HG03460 (cell line): ENCODE data around the gene KIF3B.
"Not testable (repeated sequence)": the region's sequence is repeated elsewhere in the genome, so short reads cannot be mapped to it uniquely, and the experiment has no call there.

Experiments
- ATAC-seq: cut with Tn5 transposase; IDR thresholded peaks from one replicate; pipeline ENCODE4 v1.9.1; 2021; ENCODE audit not compliant: unreplicated experiment

The KIF3B gene

GRCh38 chr20:32355417-32355841, 78.0 kb downstream of the KIF3B start:
- ATAC-seq, result no peak

DNA sequence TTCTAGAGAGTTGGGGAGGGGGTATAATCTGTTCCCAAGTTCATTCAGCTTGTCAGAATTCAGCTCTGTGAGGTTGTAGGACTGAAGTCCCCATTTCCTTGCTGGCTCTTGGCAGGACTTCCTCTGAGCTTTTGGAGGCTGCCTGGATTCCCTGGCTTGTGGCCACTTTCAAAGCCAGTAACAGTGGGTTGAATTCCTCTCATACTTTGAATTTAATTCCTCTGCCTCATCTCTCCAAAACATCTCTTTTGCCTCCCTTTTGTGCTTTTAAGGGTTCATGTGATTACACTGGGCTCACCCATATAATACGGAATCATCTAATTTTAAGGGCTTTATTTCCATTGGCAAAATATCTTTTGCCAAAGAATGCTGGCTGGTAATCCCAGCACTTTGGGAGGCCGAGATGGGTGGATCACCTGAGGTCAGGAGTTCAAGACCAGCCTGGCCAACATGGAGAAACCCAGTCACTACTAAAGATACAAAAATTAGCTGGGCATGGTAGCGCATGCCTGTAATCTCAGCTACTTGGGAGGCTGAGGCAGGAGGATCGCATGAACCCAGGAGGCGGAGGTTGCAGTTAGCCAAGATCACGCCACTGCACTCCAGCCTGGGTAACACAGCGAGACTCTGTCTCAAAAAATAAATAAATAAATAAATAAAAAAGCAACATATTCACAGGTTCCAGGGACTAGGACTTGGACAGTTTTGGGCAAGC, 78.6 kb downstream of the KIF3B start:
- ATAC-seq, result not testable (repeated sequence)

DNA sequence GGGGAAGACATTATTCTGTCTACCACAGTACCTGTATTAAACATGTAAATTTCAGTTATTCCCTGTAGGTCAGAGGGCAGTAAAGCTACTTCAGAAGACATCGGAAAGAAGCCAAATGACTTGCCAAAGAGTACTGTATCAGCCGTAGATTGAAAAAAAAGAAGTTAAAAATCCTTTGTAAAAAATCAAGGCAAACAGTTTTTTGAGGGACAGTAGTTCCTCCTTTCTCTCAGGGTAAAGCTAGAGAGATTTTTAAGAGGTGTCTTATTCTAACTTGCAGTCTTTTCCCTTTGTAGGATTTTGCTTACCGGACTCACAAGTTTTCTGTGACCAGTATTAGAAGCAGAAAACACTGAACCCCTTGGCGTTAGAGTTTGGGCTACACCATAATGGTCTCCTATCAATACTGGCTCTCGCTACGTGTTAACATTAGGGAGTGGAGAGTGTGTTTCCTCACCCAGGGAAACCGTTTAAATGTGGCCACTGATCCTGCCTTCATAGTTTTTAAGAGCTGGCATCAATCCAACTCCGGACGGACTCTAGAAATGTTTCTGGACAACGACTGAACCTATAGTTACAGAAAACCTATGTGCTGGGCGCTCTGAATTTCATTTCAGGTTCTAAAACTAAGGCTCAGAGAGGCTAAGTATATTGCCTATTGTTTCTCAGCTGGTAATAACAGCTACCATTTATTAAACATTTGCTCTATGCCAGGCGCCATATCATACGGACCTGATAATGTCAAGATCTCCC, 79.3 kb downstream of the KIF3B start:
- ATAC-seq, result no peak

DNA sequence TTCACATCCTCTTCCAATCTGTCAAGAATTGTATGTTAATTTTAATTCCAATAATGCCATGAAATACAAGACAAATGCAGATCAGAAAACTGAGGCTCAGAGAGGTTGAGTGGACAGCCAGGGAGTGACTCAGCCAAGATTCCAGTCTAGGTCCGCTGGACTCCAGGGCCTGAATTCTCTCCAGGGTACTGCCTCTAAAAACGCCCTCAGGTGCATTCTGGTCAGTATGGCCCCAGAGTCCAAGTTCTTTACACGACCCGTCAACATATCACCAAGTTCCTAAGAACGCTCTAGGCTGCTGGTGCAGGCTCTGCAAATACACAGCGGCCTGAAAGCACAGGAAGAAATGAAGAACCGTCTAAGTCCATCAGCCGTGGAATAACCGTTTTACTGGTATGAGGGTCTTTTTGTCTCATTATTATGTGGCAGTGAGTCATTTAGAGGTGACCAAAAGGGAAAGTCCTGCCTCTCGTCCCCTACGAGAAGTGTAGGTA, 80.0 kb downstream of the KIF3B start:
- ATAC-seq, result no peak

GRCh38 chr20:32357869-32358631, 80.6 kb downstream of the KIF3B start, which contains the start of gene ASXL1:
TSS of gene ASXL1 (plus strand) at chr20:32358331. CDS start at chr20:32358776, 445 bp downstream.
- ATAC-seq, result peak; percentile 73

DNA sequence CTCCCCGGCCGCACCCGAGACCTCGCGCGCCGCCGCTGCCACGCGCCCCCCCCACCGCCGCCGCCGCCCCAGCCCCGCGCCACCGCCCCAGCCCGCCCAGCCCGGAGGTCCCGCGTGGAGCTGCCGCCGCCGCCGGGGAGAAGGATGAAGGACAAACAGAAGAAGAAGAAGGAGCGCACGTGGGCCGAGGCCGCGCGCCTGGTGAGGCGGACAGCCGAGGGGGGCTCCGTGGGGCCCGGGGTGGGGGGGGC, 81.1 kb downstream of the KIF3B start:
- no peak for ATAC-seq

DNA sequence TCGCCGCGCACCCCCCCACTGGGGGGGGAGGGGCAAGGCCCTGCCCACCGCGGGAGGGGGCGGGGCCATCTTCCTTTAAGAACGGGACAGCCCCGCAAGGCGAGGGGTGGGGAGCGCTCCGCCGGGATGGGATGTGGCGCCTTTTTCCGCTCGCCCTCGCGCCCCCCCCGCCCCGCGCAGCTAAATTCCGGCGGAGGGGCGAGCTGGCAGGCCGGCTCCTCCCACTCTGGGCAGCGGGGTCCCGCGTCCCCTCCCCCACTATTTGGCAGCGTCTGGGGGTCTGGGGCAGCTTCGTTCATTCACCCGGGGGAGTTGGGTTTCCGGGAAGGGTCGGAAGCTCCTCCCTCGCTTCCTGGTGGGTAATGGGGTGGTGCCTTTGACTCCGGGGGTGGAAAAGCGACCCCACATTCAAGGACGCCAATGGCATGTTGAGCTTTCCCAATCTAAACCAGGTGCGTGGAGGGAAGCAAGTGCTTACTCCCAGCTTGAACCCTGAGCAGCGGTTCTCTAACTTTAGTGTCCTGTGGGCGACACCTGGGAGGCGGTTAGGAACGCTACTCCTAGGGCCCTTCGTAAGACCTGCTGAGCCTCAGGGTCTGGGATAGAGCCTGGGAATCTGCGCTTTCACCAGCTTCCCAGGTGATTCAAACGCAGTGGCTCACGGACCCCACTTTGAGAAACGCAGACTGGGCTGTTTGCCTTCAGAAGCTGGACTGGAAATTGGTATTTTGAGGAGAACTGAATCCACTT, 81.6 kb downstream of the KIF3B start:
- ATAC-seq, result no peak

- no peak for ATAC-seq
These were observed 82.3 kb downstream of the KIF3B start for GRCh38 chr20:32359633-32360332.

DNA sequence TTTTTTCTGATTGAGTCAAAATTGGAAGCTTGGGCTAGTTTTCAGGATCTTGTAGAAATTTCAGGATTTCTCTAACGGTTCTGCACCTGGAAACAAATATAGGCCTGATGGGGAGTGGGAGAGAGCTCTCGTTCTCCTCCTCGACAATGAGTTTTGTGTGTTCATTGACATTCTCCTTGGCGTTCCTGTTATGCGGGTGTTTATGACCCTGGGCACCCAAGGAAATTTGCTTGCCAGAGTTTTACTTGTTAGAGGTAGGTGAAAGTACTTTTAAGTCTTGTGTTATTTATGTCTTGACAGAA, 82.8 kb downstream of the KIF3B start:
- ATAC-seq, result no peak

DNA sequence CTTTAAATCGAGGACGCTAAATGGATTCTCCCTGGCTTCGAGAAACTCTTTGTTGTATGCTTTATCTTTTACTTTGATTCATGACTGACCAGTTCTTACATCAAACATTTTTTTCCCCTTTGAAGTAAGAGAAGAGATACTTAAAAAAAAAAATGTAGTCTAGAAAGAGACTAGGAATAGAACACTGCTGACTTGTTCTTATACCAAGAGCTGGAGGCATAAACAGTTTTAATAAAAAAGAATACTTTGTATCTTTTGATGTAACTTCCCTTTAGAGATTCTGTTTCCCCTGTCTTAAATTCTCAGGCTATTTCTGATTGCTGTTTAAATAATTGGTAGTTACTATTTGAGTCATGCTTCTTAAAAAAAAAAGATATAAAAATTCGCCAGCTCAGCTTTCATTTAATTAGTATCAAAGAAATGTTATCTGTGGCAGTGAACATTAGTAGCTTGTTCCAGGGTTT, 85.5 kb downstream of the KIF3B start:
- no peak for ATAC-seq

DNA sequence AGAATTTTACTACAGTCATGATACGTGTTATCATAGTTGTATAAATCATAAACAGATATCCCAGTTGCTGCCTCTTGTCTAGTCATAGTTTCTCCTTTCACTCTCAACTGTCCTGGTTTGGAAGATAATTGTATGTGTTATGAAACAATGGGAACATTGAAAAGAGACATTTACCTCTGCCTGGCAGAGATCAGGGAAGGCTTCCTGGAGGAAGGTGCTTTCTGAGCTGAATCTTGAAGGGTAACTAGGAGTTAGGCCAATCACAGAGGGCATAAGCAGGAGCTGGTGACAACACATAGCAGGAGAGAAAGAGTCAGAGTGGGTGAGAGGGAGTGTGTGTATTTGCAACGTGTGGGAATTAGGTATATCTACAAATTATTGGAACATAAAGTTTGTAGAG, 86.0 kb downstream of the KIF3B start:
- ATAC-seq, result no peak

DNA sequence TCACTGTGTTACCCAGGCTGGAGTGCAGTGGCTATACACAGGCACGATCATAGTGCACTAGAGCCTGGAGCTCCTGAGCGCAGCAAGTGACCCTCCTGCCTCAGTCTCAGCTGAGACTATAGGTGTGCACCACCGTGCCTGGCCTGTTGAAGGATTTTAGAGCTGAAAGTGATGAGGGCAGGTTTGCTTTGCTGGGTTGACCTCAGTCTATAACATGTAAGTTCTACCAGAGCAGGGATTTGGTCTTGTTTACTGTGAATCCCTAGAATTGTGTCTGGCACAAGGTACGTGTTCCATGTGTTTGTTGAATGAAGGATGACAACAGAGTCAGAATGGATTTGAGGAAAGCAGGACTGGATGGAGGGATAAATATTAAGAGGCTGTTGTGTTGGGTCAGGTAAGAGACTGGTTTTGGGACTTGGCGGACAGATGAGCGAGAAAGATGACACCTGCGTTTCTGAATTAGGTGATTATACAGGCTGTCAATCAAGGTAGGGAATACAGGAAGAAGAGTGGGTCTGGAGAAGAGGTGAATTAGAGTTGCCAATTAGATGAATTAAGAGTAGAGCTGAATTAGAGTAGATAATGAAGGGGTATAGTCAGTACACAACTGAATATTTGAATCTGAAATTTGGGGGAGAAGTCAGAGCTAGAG, 87.2 kb downstream of the KIF3B start:
- ATAC-seq, result no peak

- ATAC-seq, result no peak
These were observed 88.1 kb downstream of the KIF3B start for GRCh38 chr20:32365564-32365963.

DNA sequence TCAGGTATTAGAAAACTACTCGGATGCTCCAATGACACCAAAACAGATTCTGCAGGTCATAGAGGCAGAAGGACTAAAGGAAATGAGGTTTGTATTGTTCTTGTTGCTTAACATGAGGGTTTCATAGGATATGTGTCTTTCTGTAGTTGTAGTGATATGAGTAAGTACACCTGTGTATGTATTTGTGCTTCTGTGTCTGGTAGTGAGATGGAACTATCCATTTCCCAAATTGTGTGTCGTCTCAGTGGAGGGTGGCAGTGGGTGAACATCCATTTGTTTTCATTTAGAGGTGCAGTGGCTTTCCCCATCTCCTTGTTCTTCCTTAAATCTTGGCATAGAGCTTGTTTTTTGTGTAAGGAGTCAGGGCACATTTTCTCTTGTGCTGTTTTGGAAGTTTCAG, 88.9 kb downstream of the KIF3B start:
- ATAC-seq, result no peak

DNA sequence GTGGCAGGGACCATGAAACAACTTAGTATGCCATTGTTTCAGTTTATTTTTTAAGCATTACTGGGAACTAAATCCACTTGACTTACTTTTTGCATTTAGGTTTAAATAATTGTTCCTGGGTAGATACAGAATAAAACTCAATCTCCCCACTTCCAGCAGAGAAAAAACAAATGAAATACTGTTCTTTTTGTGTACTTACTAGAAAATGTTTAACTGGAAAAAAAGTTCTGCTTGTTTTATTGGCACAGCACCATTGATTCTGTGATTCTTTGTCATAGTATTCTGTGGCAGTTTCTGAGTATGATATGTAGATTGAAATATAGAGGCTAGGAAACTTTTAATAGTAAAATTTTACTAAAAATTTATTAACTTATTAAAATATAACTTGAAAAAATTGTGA, 90.9 kb downstream of the KIF3B start:
- ATAC-seq, result no peak

DNA sequence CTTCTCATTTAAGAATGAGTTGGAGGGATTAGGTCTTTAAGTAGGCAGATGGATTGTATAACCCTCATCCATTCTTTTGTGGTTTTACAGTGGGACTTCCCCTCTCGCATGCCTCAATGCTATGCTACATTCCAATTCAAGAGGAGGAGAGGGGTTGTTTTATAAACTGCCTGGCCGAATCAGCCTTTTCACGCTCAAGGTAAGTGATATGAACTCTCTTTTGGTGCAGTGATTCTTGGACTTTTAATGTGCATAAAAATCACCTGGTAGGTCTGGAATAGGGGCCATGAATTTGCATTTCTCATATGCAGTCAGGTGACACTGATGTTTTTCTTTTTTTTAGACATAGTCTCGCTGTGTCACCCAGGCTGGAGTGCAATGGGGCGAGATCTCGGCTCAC, 91.5 kb downstream of the KIF3B start:
- no peak for ATAC-seq

GRCh38 chr20:32370897-32371296, 93.4 kb downstream of the KIF3B start:
- ATAC-seq, result no peak

GRCh38 chr20:32378461-32378860, 101.0 kb downstream of the KIF3B start:
- ATAC-seq, result no peak

DNA sequence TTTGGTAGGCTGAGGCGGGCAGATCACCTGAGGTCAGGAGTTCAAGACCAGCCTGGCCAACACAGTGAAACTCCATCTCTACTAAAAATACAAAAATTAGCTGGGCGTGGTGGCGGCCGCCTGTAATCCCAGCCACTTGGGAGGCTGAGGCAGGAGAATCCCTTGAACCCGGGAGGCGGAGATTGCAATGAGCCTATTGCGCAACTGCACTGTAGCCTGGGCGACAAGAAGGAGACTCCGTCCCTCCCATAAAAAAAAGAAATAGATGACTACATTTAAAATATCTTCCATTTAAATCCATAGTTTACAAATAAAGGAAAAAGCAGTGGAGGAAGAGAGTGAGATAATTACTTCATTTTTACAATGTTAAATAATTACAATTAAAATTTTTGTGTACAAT, 102.6 kb downstream of the KIF3B start:
- ATAC-seq, result not testable (repeated sequence)

- ATAC-seq, result no peak
These were observed 103.3 kb downstream of the KIF3B start for GRCh38 chr20:32380745-32381144.
